Prostate gland (tissue), 2 donors: ENCODE data around the gene APBB3.

Source experiments
- POLR2A ChIP-seq: fragments of 450-650 bp; IDR thresholded peaks from one replicate; pipeline ENCODE4 v1.6.1; 2016; ENCODE audit warnings: antibody characterized with exemption, mild to moderate bottlenecking
- POLR2AphosphoS5 ChIP-seq: sonication (generic); formaldehyde crosslinking; IDR thresholded peaks from one replicate; pipeline ENCODE4 v1.6.1; 2017; ENCODE audit warnings: antibody characterized with exemption
- TF ChIP-seq, protein P1 (sequence below), 4 experiments: fragments of 200-600 bp in 2 of 4; fragments of 450-650 bp in 2 of 4; sonication (generic) in 2 of 4; IDR thresholded peaks; 1 replicate in 3 of 4; 2 replicates in 1 of 4; pipeline ENCODE4 v1.5.1; 2016 to 2019; ENCODE audit warnings: antibody characterized with exemption in 4 of 4, mild to moderate bottlenecking in 2 of 4, moderate library complexity in 2 of 4

GRCh38 chr5:140571105-140571504, 6.7 kb upstream of the APBB3 start:
- no peak for TF ChIP-seq POLR2AphosphoS5
- TF ChIP-seq, protein P1, sequence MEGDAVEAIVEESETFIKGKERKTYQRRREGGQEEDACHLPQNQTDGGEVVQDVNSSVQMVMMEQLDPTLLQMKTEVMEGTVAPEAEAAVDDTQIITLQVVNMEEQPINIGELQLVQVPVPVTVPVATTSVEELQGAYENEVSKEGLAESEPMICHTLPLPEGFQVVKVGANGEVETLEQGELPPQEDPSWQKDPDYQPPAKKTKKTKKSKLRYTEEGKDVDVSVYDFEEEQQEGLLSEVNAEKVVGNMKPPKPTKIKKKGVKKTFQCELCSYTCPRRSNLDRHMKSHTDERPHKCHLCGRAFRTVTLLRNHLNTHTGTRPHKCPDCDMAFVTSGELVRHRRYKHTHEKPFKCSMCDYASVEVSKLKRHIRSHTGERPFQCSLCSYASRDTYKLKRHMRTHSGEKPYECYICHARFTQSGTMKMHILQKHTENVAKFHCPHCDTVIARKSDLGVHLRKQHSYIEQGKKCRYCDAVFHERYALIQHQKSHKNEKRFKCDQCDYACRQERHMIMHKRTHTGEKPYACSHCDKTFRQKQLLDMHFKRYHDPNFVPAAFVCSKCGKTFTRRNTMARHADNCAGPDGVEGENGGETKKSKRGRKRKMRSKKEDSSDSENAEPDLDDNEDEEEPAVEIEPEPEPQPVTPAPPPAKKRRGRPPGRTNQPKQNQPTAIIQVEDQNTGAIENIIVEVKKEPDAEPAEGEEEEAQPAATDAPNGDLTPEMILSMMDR (IDR thresholded peaks at IDR 0.05) = no peak
- TF ChIP-seq POLR2A = no peak
